GM21576 (cell line): ENCODE results near the gene KCNE1.
"Not testable (repeated sequence)": the region's sequence is repeated elsewhere in the genome, so short reads cannot be mapped to it uniquely, and the experiment has no call there.

Experiments used
- ATAC-seq: cut with Tn5 transposase; IDR thresholded peaks from one replicate; pipeline ENCODE4 v1.9.1; 2021; ENCODE audit warnings: mild to moderate bottlenecking, moderate library complexity; ENCODE audit not compliant: unreplicated experiment

The KCNE1 gene

GRCh38 chr21:34511787-34512455 is at the start of gene KCNE1:
KCNE1 (minus strand) TSS chr21:34512210; CDS start chr21:34449634, 62,576 bp downstream.
- ATAC-seq = no peak

- no peak for ATAC-seq
These were observed 49.8 kb upstream of the KCNE1 start for GRCh38 chr21:34561806-34562205.

- no peak for ATAC-seq
These were observed 48.6 kb upstream of the KCNE1 start for GRCh38 chr21:34560609-34561008.

DNA sequence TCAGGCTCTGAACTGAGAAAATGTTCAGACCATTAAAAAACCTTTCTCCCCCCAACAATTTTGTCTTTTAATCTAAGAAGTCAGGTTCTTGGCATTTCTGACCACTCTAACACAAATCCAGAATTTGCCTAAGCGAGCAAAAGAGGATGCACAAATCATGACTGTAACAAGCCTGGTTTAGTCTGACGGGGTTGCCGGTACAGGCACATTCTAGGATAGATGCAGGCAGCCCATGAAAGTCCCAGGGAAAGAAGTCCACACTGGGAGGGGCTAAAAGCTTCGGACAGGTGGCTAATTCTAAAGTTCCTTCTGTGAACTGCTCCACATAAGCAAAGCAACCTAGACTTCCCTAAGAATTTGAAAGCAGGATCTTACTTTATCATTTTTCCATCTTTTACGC is 48.0 kb upstream of the KCNE1 start:
- no peak for ATAC-seq

- ATAC-seq = no peak
These were observed 47.1 kb upstream of the KCNE1 start for GRCh38 chr21:34559089-34559631.

- ATAC-seq = no peak
These were observed 46.2 kb upstream of the KCNE1 start for GRCh38 chr21:34558166-34558565.

DNA sequence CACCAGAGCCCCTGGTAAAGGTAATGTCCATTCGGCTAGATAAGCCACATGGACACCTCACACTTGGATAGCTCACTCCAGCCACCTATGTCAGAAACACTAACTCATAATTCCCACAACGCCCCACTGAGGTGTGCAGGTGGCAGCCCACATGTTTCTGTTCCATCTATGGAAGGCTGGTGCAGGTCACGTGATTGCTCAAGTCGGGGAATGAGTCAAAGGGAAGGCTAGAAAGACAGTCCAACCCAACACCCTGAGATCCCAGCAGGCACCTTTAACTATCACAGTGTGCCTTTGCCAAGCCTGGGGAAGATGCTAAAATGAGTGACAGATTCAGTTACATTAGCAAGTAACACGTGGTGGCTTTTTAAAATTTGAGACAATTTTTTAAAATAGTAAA is 45.3 kb upstream of the KCNE1 start:
- no peak for ATAC-seq

DNA sequence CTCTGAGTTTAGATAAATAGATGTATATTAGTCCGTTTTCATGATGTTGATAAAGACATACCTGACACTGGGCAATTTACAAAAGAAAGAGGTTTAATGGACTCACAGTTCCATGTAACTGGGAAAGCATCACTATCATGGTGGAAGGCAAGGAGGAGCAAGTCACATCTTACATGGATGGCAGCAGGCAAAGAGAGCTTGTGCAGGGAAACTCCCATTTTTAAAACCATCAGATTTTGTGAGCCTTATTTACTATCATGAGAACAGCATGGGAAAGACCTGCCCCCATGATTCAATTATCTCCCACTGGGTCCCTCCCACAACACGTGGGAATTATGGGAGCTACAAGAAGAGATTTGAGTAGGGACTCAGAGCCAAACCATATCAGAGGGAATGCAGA is 42.7 kb upstream of the KCNE1 start:
- not testable (repeated sequence) for ATAC-seq

GRCh38 chr21:34554227-34554626 is 42.2 kb upstream of the KCNE1 start:
- ATAC-seq = no peak

GRCh38 chr21:34553151-34553952 is 41.3 kb upstream of the KCNE1 start:
- ATAC-seq = no peak

DNA sequence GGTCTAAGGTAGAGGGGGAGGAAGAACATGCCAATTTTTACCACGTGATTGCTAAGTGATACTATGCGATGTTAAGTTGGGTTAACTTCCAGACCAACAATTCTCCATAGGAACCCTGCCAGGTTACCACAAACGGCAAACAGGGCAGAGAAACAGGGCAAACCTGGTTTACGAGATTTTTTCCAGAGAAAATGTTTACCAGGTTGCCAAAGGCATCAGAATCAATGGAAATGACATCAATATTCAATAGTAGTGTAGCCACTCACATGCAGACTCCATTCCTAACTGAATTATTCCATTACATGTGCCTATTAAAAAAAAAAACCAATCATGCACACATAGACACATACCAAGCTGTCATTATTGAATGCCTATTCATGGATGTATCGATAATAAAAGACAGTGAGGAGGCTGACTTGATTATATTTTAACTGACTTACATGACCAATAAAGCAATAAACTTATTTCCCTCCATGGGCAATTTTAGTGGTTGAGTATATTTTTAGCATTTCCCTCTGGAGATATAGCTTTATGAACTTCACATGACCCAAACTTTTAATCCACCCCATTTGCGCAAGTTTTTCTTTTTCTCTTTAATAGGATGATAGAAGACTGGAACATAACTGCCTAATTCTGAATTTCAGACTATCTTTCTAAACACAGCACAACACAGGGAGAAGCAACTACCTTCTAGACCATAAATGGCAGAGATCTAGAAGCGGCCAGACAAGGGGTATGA is 40.5 kb upstream of the KCNE1 start:
- ATAC-seq = no peak

- no peak for ATAC-seq
These were observed 38.3 kb upstream of the KCNE1 start for GRCh38 chr21:34550182-34550799.

- no peak for ATAC-seq
These were observed 36.9 kb upstream of the KCNE1 start for GRCh38 chr21:34548781-34549376.

DNA sequence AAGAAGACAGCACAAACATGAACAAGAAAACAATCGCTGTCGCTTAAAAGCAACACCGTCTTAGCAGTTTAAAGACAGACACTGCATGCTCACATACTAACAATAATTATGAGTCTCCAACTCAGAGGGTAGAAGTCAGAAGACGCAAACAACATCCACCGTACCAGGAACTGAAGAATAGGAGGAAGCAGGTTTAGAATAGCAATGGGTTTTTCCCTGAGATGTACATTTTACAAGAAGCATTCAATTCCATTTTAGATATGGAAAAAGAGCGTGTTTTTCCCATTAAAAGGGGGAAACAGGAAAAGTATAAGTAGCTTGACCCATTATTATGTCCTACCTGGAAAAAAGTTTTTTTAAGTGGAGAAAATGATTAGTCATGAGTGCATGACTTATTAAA is 34.5 kb upstream of the KCNE1 start:
- ATAC-seq = no peak

DNA sequence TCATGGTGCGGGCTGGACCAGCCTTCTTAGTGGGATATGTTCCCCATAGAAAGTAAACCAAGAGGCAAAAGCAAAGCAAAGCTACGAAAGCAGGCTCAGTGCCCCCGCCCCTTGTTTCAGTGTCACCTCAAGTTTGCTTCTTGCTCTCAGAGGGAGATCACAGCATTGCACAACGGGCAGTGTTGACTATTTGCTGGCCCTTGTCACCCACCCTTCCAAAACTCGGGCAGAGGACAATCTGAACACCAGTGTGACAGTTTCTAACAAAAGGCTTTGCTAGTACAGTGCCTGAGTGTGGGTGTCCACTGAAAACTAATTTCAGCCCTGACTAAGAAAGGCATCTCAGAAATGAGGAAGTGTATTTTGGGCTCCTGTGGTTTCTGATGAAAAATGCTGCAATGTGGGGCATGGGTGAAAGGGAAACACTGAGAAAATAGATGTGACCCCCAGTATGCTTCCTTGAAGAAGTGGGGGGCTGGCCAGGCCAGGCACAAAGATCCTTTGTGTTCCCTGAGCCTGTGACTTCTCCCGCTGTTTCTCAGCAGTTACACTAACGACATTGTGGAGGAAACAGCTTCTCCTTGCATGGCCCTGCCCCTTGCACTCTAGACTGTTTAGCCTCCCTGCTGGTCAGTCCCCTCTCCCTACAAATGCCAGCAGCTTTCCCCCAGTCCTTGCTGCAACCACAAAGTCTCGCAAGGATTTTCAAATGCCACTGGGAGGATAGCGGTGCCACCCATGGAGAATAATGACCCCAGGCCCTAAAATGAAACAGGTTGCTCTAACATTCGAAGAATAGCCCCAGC is 33.3 kb upstream of the KCNE1 start:
- peak; percentile 89 for ATAC-seq

GRCh38 chr21:34544032-34544496 is 32.1 kb upstream of the KCNE1 start:
- ATAC-seq = no peak

- no peak for ATAC-seq
These were observed 31.0 kb upstream of the KCNE1 start for GRCh38 chr21:34543017-34543416.

DNA sequence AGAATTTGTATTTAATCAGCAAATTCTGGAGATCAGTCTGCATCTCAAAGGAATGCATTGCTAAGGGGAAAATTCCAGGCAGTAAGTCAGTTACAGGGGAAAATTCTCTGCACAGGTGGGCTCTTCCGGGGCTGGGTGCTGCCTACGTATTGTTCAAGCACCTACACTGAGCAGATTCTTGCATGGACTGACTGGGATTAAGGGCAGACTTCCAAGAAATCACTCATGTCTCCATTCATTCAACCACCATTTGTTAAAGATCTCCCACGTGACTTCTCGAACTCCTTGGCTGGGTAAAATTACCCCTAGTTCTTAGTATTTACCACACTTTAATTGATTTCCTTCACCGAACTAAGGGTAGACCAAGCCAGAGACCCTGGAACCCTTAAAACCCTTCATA is 28.2 kb upstream of the KCNE1 start:
- no peak for ATAC-seq

DNA sequence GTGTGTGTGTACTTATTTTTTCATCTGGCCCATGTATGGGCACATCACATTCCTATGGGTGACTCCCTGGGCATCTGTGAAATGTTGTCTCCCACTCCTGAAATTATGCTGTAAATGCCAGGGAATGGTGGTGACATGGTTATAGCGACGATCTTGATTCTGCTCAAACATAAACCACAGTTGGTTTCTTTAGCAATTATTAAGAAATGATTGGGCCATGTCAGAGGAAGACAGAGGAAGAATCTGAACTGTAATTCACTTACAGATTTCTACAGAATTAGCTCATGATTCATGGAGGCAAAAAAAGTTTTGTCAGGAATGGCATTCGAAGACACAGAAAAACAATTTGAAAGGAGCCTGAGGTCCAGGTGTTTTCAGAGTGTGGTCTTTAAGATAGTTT is 25.8 kb upstream of the KCNE1 start:
- ATAC-seq = no peak

GRCh38 chr21:34536820-34537219 is 24.8 kb upstream of the KCNE1 start:
- ATAC-seq = no peak
